ENCODE data around the gene TLDC2.
A peak's percentile ranks its signal among the peaks of the same experiment; 100 is the strongest.
"Not testable (repeated sequence)": the region's sequence is repeated elsewhere in the genome, so short reads cannot be mapped to it uniquely, and the experiment has no call there.

The TLDC2 gene

DNA sequence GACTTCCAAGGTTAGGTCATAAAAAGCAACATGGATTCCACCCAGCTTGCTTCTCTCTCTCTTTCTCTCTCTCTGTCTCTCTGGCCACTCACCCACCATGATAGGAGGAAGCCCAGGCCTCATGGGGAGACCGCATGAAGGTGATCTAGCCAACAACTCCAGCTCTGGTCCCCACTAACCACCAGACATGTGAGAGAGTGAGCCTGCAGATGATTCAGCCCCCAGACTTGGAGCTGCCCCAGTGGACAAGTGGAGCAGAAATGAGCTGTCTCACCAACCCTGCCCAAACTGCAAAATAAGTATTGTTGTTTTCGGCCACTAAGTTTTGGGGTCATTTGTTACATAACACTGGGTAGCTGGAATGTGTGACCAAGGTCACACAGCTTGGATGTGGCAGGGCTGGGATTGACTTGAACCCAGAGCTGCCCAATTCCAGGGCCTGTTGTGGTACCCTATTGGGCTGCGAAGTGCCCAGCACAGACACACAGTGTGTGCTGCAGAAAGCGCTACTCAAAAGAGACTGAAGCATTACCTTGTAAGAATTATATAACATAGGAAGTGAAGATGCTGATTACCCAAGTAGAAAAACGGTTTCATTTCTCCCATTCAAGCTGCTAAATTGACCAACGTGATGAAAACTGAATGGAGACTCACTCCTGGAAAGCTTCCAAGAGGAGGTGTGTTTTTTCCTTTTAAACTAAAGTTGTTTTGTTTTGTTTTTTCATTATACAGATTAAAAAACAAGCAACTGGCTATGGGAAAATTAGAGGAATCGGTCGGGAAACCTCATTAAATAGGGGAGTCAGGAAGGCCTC, 9.1 kb upstream of the TLDC2 start:
- no peak for DNase-seq (ENCODE audit: low read depth, low spot score)

DNA sequence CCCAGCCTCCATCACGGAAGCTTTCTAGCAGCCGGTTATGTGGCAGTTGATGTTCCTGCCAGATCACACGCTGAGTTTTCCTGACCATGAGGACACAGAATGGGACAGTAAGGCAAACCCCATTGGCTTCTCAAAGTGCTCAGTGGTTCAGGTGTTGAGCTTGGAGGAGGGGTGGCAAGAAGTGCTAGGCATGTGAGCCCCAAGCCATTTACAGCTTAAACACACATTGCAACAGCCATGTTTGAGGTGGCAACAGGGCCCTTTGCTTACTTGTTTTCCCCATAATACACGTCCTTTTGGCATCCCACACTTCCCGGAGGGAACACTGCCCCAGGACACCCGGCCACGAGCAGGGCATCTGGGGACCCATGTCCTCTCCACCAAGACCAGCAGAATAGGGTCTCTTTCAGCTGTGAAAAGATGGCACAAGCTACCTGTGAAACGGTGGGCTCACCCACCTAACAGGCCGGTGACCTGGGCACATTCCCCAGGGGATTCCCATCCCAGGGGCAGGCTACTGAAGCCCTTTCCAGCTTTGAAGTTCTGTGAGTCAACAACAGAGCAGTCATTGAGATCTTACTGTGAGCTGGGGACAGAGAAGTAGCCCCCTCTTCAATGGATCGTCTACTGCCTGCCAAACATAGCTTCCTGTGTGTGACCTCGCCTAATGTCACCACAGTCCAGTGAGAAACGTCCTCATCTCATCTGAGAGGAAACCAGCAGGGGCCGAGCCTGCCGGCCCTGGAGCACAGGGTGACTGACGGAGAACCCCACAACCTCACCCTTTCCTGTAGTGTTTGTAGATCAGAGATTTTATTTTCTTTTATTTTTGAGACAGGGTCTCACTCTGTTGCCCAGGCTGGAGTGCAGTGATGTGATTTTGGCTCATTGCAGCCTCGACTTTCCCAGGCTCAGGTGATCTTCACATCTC, 4.0 kb upstream of the TLDC2 start:
- DNase-seq (ENCODE audit: low read depth, low spot score), result no peak

DNA sequence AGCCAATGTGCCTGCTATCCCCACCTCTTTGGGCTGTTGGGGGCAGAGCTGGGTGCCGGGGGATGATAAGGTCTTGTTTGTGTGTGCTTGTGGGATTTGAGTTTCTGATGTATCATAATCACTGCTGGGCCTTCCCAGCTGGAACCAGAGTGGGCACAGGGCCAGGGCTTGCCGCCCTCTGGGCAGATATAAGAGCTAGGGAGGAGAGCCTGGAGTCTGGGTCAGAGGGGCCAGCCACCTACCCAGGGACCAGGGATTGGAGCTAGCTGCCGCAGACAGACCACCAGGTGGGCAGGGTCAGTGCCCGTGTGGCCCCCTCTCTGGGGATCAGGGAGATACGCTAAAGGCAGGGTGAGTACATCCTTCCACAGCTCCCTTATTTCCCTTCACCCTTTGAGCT, 3.1 kb upstream of the TLDC2 start:
- no peak for DNase-seq (ENCODE audit: low read depth, low spot score)

GRCh38 chr20:36873498-36874189, 2.3 kb upstream of the TLDC2 start:
- DNase-seq (ENCODE audit: low read depth, low spot score), result no peak

GRCh38 chr20:36875093-36875492, 845 bp upstream of the TLDC2 start:
- not testable (repeated sequence) for DNase-seq (ENCODE audit: low read depth, low spot score)

- no peak for DNase-seq (ENCODE audit: low read depth, low spot score)
Observed at GRCh38 chr20:36876473-36876833, 515 bp downstream of the TLDC2 start.

DNA sequence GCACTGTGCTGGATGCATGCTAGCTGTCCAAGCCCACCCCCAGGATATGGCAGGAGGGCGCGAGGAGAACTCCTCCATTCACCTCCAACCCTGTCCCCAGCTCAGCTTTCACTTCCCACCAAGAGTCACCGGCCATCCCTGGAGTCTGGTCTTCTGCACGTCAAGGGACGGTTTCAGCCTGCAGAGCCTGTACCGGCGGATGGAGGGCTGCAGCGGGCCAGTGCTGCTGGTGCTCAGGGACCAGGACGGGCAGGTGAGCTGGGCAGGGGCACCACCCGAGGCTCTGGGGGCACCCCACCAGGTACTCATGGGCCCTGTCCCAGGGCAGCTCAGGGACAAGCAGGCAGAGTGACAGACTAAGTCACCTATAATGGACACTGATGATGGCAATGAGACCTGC, 3.0 kb downstream of the TLDC2 start:
- no peak for DNase-seq (ENCODE audit: low read depth, low spot score)

GRCh38 chr20:36880741-36881250, 4.9 kb downstream of the TLDC2 start:
- no peak for DNase-seq (ENCODE audit: low read depth, low spot score)

DNA sequence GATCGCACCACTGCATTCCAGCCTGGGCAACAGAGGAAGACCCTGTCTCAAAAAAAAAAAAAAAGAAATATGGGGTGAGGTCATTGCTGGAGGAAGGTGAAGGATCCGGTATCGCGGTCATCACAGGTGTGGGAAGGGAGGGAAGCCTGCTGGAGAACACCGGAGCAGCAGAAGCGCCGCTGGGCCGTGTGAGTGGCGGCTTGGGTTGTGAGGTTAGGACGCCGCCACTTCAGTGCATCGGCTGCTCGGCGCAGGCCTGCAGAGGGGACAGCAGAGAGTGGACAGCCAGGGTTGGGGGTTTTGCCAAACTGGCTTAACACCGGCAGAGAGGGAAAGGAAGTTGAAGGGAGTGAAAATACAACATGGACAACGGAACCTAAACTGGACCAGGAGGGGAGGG, 5.4 kb downstream of the TLDC2 start:
- DNase-seq (ENCODE audit: low read depth, low spot score), result no peak

DNA sequence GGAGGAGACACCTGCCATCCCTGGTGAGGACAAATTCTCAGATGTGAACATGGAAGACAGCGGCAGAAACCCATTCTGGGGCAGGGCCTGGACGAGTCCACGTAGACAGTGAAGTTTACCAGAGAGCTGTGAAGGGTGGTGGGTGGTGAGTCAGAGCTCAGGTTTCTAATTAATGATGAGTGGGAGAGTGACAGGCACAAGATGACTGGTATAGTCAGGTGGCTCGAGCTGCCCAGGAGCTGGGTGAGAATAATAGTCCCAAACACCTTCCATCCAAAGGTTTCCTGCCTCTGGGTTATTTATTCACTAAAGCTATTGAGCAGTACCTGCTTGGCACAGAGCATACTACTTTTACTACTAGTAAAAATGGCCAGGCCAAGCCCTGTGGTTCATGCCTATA, 6.0 kb downstream of the TLDC2 start:
- no peak for DNase-seq (ENCODE audit: low read depth, low spot score)

GRCh38 chr20:36883977-36884535, 8.1 kb downstream of the TLDC2 start:
- DNase-seq (ENCODE audit: low read depth, low spot score), result no peak

GRCh38 chr20:36885356-36885755, 9.4 kb downstream of the TLDC2 start:
- DNase-seq (ENCODE audit: low read depth, low spot score), result no peak

GRCh38 chr20:36886859-36887751, 11.2 kb downstream of the TLDC2 start:
- DNase-seq (ENCODE audit: low read depth, low spot score), result peak; percentile 50

- DNase-seq (ENCODE audit: low read depth, low spot score), result no peak
Observed at GRCh38 chr20:36887752-36888090, 11.8 kb downstream of the TLDC2 start.

DNA sequence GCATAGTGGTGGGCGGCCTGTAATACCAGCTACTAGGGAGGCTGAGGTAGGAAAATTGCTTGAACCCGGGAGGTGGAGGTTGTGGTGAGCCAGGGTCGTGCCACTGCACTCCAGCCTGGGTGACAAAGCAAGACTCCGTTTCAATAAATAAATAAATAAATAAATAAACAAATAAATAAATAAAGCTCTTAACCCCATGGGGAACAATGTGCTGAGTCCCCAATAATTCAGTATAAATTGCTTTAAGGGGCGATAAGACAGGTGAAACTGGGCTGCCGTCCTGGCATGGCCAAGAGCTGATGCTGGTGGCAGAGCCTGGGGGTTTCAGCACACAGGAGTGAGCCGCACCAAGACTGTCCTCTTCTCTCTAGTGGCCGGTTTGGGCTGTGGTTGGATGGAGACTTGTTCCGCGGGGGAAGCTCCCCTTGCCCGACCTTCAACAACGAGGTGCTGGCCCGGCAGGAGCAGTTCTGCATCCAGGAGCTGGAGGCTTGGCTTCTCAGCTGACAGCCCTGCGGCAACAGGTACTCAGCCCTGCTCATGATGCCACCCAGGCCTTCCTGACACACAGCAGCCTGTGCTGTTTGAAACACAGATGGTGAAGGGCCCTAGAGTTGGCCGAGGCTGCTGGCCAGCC, 13.1 kb downstream of the TLDC2 start:
- DNase-seq (ENCODE audit: low read depth, low spot score), result no peak

DNA sequence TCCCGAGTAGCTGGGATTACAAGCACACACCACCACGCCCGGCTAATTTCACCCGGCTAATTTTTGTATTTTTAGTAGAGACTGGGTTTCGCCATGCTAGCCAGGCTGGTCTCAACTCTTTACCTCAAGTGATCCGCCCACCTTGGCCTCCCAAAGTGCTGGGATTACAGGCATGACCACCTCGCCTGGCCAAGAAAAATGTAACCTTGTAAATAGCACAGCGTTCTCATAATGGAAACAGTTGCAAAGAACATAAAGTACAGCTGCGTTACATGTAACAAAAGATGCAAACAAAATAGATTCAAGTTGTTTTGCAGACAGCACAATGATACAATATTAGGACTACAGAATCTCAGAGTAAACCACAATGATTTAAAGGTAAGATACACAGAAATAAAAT, 14.6 kb downstream of the TLDC2 start:
- DNase-seq (ENCODE audit: low read depth, low spot score), result no peak

- no peak for DNase-seq (ENCODE audit: low read depth, low spot score)
Observed at GRCh38 chr20:36891211-36891610, 15.3 kb downstream of the TLDC2 start.

DNA sequence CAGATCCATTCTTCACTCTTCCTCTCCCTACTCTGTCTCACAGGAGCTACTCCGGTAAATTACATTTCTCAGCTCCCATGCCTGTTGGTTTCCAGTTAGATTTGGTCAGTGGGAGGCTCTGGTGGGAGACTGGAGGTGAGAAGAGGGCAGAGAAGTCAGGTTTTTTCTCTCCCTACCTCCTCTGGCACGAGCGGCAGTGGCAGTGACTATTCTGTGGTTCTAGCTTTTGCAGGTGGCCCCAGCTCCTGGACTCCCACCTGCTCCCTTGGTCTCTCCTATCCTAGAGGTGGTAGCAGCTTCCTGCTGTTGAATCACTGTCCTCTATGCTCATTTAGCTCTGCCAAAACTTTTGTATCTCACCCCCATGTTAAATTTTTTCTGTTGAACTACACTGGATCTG, 17.9 kb downstream of the TLDC2 start:
- no peak for DNase-seq (ENCODE audit: low read depth, low spot score)

GRCh38 chr20:36895036-36895435, 19.1 kb downstream of the TLDC2 start:
- no peak for DNase-seq (ENCODE audit: low read depth, low spot score)

- DNase-seq (ENCODE audit: low read depth, low spot score), result no peak
Observed at GRCh38 chr20:36904690-36905089, 28.8 kb downstream of the TLDC2 start.
